Cardiac muscle cell (in vitro differentiated cells and primary cell): Measurements from ENCODE around the gene TRIM52. TPM values are rescaled to one million over a fixed set of nuclear protein-coding genes. Genes with fewer than 3 reads are reported as not detected.

Source experiments
- DNase-seq, 2 donors: peaks; one replicate each; pipeline versions ENCODE4 v3.0.0 to v3.0.0-alpha.2; 2010 to 2017; ENCODE audit warnings: low read depth in 1 of 2, low spot score in 1 of 2
- H3K27ac ChIP-seq: fragments of 200-600 bp; sonication (generic); 2 replicates; pipeline ENCODE4 v1.5.1; 2016
- H3K27me3 ChIP-seq: fragments of 200-600 bp; sonication (generic); 2 replicates; pipeline ENCODE4 v1.6.0; 2016; ENCODE audit warnings: control low read depth
- H3K36me3 ChIP-seq: fragments of 200-600 bp; sonication (generic); 2 replicates; pipeline ENCODE4 v1.5.1; 2016; ENCODE audit warnings: control low read depth
- H3K4me1 ChIP-seq: fragments of 200-600 bp; sonication (generic); 2 replicates; pipeline ENCODE4 v1.8.1; 2017; ENCODE audit warnings: low read depth, mild to moderate bottlenecking, mixed run types
- H3K4me3 ChIP-seq: fragments of 200-600 bp; sonication (generic); 2 replicates; pipeline ENCODE4 v1.5.1; 2016; ENCODE audit warnings: mild to moderate bottlenecking
- H3K9me3 ChIP-seq: fragments of 200-600 bp; sonication (generic); 2 replicates; pipeline ENCODE4 v1.5.1; 2017; ENCODE audit warnings: low read depth, mild to moderate bottlenecking, control low read depth
- CTCF ChIP-seq: IDR thresholded peaks from 2 replicates; pipeline ENCODE4 v1.5.1; 2012; ENCODE audit warnings: low read depth, mild to moderate bottlenecking, low read length
- polyA plus RNA-seq: library from polyadenylated mRNA; unstranded; fragments of >200 nt; fragmentation: Nextera tagmentation; extraction: Ambion mirVana; gene quantifications from 2 replicates; pipeline ENCODE4 v1.2.1, GENCODE V29; 2016
- total RNA-seq: library from RNA; depleted of rRNA; stranded (reverse); fragments of >200 nt; gene quantifications from 2 replicates; pipeline ENCODE4 v1.2.3, GENCODE V29; 2016

Gene TRIM52
- total and polyA plus RNA-seq, 2 experiments from 2014 or later, result 10.5 to 12.3 TPM

- DNase-seq, result no peak
- H3K27ac ChIP-seq, result peak overlapping the region; percentile 75
- H3K36me3 ChIP-seq, result peaks cover 58% of the 10 kb centered on the region
- H3K4me1 ChIP-seq, result no peaks in the 10 kb centered on the region
- TF ChIP-seq CTCF, result no peak
- no peaks in the 10 kb centered on the region for H3K27me3 ChIP-seq
- H3K9me3 ChIP-seq, result no peaks in the 10 kb centered on the region
- H3K4me3 ChIP-seq, result no peak overlapping the region
These were observed 25.6 kb downstream of the TRIM52 start for GRCh38 chr5:181235323-181235688.

GRCh38 chr5:181234455-181235306 lies 26.3 kb downstream of the TRIM52 start:
- peak overlapping the region; percentile 75 for H3K27ac ChIP-seq
- peaks cover 54% of the 10 kb centered on the region for H3K36me3 ChIP-seq
- no peaks in the 10 kb centered on the region for H3K27me3 ChIP-seq
- no peaks in the 10 kb centered on the region for H3K9me3 ChIP-seq
- no peak for DNase-seq
- no peak for TF ChIP-seq CTCF
- H3K4me1 ChIP-seq, result no peaks in the 10 kb centered on the region
- no peak overlapping the region for H3K4me3 ChIP-seq

GRCh38 chr5:181233801-181234454 lies 27.0 kb downstream of the TRIM52 start:
- Histone ChIP-seq H3K27ac (peak overlapping the region; percentile 75), H3K27me3 (no peaks in the 10 kb centered on the region), H3K36me3 (peaks cover 46% of the 10 kb centered on the region), H3K4me3 (no peak overlapping the region), H3K4me1 (no peaks in the 10 kb centered on the region), H3K9me3 (no peaks in the 10 kb centered on the region)
- no peak for TF ChIP-seq CTCF
- no peak for DNase-seq

- no peak overlapping the region for H3K4me3 ChIP-seq
- H3K4me1 ChIP-seq, result no peaks in the 10 kb centered on the region
- H3K27ac ChIP-seq, result peak overlapping the region; percentile 75
- TF ChIP-seq CTCF, result no peak
- no peaks in the 10 kb centered on the region for H3K9me3 ChIP-seq
- peaks cover 40% of the 10 kb centered on the region for H3K36me3 ChIP-seq
- DNase-seq, result no peak
- no peaks in the 10 kb centered on the region for H3K27me3 ChIP-seq
These were observed 27.7 kb downstream of the TRIM52 start for GRCh38 chr5:181233088-181233800.

GRCh38 chr5:181232593-181232992 lies 28.4 kb downstream of the TRIM52 start:
- Histone ChIP-seq H3K36me3 (peaks cover 33% of the 10 kb centered on the region), H3K4me3 (no peak overlapping the region), H3K27me3 (no peaks in the 10 kb centered on the region), H3K9me3 (no peaks in the 10 kb centered on the region), H3K27ac (peak overlapping the region; percentile 75), H3K4me1 (no peaks in the 10 kb centered on the region)
- no peak for TF ChIP-seq CTCF
- DNase-seq, result no peak
